SK-N-SH (cell line): ENCODE measurements around the gene KLF15. TPM values are rescaled to one million over a fixed set of nuclear protein-coding genes. Genes with fewer than 3 reads are reported as not detected.

Source experiments
- CTCF ChIA-PET: fragments of 300-600, 350-600 bp; formaldehyde crosslinking; extraction: SDS; loops from one replicate; lab custom pipeline; 2021; lab: Yijun Ruan, JAX
- POLR2A ChIA-PET: fragments of 350-600 bp; sonication (Branson Sonifier 250); formaldehyde crosslinking; extraction: SDS; loops from one replicate; lab custom pipeline; 2020; ENCODE audit warnings: antibody characterized with exemption, inconsistent platforms; lab: Yijun Ruan, JAX
- DNase-seq: peaks from one replicate; pipeline ENCODE4 v3.0.0; 2012
- H2AFZ ChIP-seq: fragments of 200-600 bp; sonication (generic); 2 replicates; pipeline ENCODE4 v1.8.1; 2016; ENCODE audit warnings: antibody characterized with exemption, mild to moderate bottlenecking, low read depth
- H3F3A ChIP-seq: fragments of 200-600 bp; sonication (generic); replicated peaks from 2 replicates; pipeline ENCODE3; 2016; ENCODE audit warnings: antibody characterized with exemption, mild to moderate bottlenecking; ENCODE audit not compliant: insufficient read depth
- H3K27ac ChIP-seq, 2 experiments: fragments of 200-500 bp in 1 of 2; fragments of 200-600 bp in 1 of 2; sonication (Bioruptor generic) in 1 of 2; sonication (generic), shearing (Covaris generic) in 1 of 2; 2 replicates each; pipeline versions ENCODE4 v1.5.1 to v1.6.1; 2014 to 2016; ENCODE audit warnings: low read depth in 2 of 2, inconsistent platforms in 1 of 2, low read length in 1 of 2, mild to moderate bottlenecking in 1 of 2, mixed read lengths in 1 of 2
- H3K27me3 ChIP-seq: fragments of 200-600 bp; sonication (generic), shearing (Covaris generic); 2 replicates; pipeline ENCODE4 v1.6.1; 2016; ENCODE audit warnings: mixed run types; ENCODE audit not compliant: insufficient read depth
- H3K36me3 ChIP-seq, 2 experiments: fragments of 200-500 bp in 1 of 2; fragments of 200-600 bp in 1 of 2; sonication (Bioruptor generic) in 1 of 2; sonication (generic) in 1 of 2; replicated peaks in 1 of 2; 2 replicates each; pipeline versions ENCODE3 to v1.5.1; 2014 to 2016; ENCODE audit warnings: low read length in 1 of 2, mild to moderate bottlenecking in 1 of 2; ENCODE audit not compliant: insufficient read depth in 2 of 2, control insufficient read depth in 1 of 2
- H3K4me1 ChIP-seq, 2 experiments: fragments of 200-500 bp in 1 of 2; fragments of 200-600 bp in 1 of 2; sonication (Bioruptor generic) in 1 of 2; sonication (generic), shearing (Covaris generic) in 1 of 2; 2 replicates each; pipeline versions ENCODE4 v1.5.1 to v1.6.1; 2014 to 2016; ENCODE audit warnings: low read depth in 1 of 2, low read length in 1 of 2, mixed run types in 1 of 2; ENCODE audit not compliant: insufficient read depth in 2 of 2, control insufficient read depth in 1 of 2
- H3K4me2 ChIP-seq: fragments of 200-600 bp; sonication (generic), shearing (Covaris generic); 2 replicates; pipeline ENCODE4 v1.6.1; 2017; ENCODE audit warnings: mixed run types
- H3K4me3 ChIP-seq, 2 experiments: fragments of 200-500 bp in 1 of 2; fragments of 200-600 bp in 1 of 2; sonication (Bioruptor generic) in 1 of 2; sonication (generic), shearing (Covaris generic) in 1 of 2; 2 replicates each; pipeline versions ENCODE4 v1.5.1 to v1.8.1; 2014 to 2016; ENCODE audit warnings: low read depth in 2 of 2, inconsistent platforms in 1 of 2, low read length in 1 of 2, mild to moderate bottlenecking in 1 of 2, mixed read lengths in 1 of 2, moderate library complexity in 1 of 2
- H3K79me2 ChIP-seq: fragments of 200-600 bp; sonication (generic); 2 replicates; pipeline ENCODE4 v1.8.1; 2017; ENCODE audit warnings: mild to moderate bottlenecking; ENCODE audit not compliant: insufficient read depth
- H3K9ac ChIP-seq: fragments of 200-600 bp; sonication (generic); 2 replicates; pipeline ENCODE4 v1.6.1; 2017; ENCODE audit warnings: mixed run types
- H3K9me2 ChIP-seq: fragments of 200-600 bp; sonication (generic); 2 replicates; pipeline ENCODE4 v1.6.1; 2017; ENCODE audit warnings: mixed run types
- H3K9me3 ChIP-seq: fragments of 200-600 bp; sonication (generic); 2 replicates; pipeline ENCODE4 v1.6.1; 2017; ENCODE audit warnings: mixed run types, mild to moderate bottlenecking, moderate library complexity
- H4K20me1 ChIP-seq: fragments of 200-600 bp; sonication (generic); 2 replicates; pipeline ENCODE4 v1.6.1; 2017; ENCODE audit warnings: mild to moderate bottlenecking, mixed run types; ENCODE audit not compliant: insufficient read depth
- GABPA ChIP-seq: IDR thresholded peaks from 2 replicates; pipeline ENCODE4 v1.4.0; 2012; ENCODE audit warnings: low read depth, mild to moderate bottlenecking
- NFIC ChIP-seq: IDR thresholded peaks from 2 replicates; pipeline ENCODE4 v1.4.0; 2012; ENCODE audit warnings: borderline replicate concordance
- RAD21 ChIP-seq: IDR thresholded peaks from 2 replicates; pipeline ENCODE4 v1.6.1; 2012; ENCODE audit warnings: mild to moderate bottlenecking, low read length
- RCOR1 ChIP-seq: fragments of 150-350 bp; IDR thresholded peaks from 2 replicates; pipeline ENCODE4 v1.6.1; 2017; ENCODE audit warnings: antibody characterized with exemption, low read length
- TAF1 ChIP-seq: IDR thresholded peaks from 2 replicates; pipeline ENCODE4 v1.6.1; 2012; ENCODE audit warnings: low read depth, mild to moderate bottlenecking, low read length, moderate library complexity, borderline replicate concordance
- TCF12 ChIP-seq: IDR thresholded peaks from 2 replicates; pipeline ENCODE4 v1.4.0; 2012
- YY1 ChIP-seq: IDR thresholded peaks from 2 replicates; pipeline ENCODE4 v1.4.0; 2012; ENCODE audit warnings: low read depth, mild to moderate bottlenecking
- WGBS: methylation state at CpG from one replicate; pipeline ENCODE4 v1.1.6; 2017; ENCODE audit warnings: low lambda C conversion rate; 5-methylcytosine and 5-hydroxymethylcytosine counted together
- polyA plus RNA-seq, 3 experiments: library from polyadenylated mRNA; depleted of rRNA; stranded (reverse); fragments of >200 nt; gene quantifications; 2 replicates each; pipeline ENCODE4 v1.2.3, GENCODE V29; 2012
- TF ChIP-seq, protein P1 (sequence below): IDR thresholded peaks from 2 replicates; pipeline ENCODE4 v1.4.0; 2012; ENCODE audit warnings: low read depth, borderline replicate concordance
- TF ChIP-seq, protein P2 (sequence below): IDR thresholded peaks from 2 replicates; pipeline ENCODE4 v1.4.0; 2012; ENCODE audit warnings: low read depth
- TF ChIP-seq, protein P3 (sequence below): fragments of 200-600 bp; sonication (generic); IDR thresholded peaks from 2 replicates; pipeline ENCODE4 v1.6.1; 2017; ENCODE audit warnings: antibody characterized with exemption, mild to moderate bottlenecking, moderate library complexity
- TF ChIP-seq, protein P4 (sequence below): IDR thresholded peaks from 2 replicates; pipeline ENCODE4 v1.4.0; 2012; ENCODE audit warnings: low read depth, borderline replicate concordance
- TF ChIP-seq, protein P5 (sequence below): IDR thresholded peaks from 2 replicates; pipeline ENCODE4; 2012

KLF15 gene
- polyA plus RNA-seq, 1 of the 3 experiments (the other 2 are of a cell fraction) = 0.28 TPM

DNA sequence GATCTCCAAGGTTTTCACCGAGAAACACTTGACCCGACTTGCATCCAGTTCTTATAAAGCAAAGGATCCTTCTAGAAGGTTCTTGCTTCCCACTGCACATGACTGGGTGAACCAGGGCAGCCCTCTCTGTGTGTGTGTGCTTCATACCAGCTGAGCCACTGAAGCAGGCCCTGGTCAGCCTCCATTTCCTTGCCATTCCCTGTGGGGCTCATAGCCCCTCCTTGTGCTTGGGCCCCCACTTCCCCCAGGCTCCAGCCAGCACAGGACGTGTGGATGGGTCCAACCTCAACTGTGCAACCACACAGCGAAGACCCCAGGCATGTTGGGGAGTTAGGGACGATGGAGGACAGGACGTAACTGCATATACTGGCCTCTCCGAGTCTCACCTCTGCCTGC lies 15.5 kb downstream of the KLF15 start:
- no peaks in the 10 kb centered on the region for H4K20me1 ChIP-seq
- H3K4me3 ChIP-seq = no peak overlapping the region
- peaks cover 0 to 10% of the 10 kb centered on the region in 2 experiments; a peak in 1 of 4 replicates for H3K4me1 ChIP-seq
- no peak overlapping the region for H3K9ac ChIP-seq
- no peak for DNase-seq
- H3F3A ChIP-seq = no peaks in the 10 kb centered on the region
- no peaks in the 10 kb centered on the region for H3K9me2 ChIP-seq
- no peaks in the 10 kb centered on the region for H3K36me3 ChIP-seq
- H3K4me2 ChIP-seq = no peak overlapping the region
- TF ChIP-seq NFIC = no peak
- TF ChIP-seq, protein P1, sequence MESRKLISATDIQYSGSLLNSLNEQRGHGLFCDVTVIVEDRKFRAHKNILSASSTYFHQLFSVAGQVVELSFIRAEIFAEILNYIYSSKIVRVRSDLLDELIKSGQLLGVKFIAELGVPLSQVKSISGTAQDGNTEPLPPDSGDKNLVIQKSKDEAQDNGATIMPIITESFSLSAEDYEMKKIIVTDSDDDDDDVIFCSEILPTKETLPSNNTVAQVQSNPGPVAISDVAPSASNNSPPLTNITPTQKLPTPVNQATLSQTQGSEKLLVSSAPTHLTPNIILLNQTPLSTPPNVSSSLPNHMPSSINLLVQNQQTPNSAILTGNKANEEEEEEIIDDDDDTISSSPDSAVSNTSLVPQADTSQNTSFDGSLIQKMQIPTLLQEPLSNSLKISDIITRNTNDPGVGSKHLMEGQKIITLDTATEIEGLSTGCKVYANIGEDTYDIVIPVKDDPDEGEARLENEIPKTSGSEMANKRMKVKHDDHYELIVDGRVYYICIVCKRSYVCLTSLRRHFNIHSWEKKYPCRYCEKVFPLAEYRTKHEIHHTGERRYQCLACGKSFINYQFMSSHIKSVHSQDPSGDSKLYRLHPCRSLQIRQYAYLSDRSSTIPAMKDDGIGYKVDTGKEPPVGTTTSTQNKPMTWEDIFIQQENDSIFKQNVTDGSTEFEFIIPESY = no peak
- TF ChIP-seq, protein P2, sequence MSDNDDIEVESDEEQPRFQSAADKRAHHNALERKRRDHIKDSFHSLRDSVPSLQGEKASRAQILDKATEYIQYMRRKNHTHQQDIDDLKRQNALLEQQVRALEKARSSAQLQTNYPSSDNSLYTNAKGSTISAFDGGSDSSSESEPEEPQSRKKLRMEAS = no peak
- no peak for TF ChIP-seq RAD21
- no peak for TF ChIP-seq TCF12
- TF ChIP-seq, protein P3, sequence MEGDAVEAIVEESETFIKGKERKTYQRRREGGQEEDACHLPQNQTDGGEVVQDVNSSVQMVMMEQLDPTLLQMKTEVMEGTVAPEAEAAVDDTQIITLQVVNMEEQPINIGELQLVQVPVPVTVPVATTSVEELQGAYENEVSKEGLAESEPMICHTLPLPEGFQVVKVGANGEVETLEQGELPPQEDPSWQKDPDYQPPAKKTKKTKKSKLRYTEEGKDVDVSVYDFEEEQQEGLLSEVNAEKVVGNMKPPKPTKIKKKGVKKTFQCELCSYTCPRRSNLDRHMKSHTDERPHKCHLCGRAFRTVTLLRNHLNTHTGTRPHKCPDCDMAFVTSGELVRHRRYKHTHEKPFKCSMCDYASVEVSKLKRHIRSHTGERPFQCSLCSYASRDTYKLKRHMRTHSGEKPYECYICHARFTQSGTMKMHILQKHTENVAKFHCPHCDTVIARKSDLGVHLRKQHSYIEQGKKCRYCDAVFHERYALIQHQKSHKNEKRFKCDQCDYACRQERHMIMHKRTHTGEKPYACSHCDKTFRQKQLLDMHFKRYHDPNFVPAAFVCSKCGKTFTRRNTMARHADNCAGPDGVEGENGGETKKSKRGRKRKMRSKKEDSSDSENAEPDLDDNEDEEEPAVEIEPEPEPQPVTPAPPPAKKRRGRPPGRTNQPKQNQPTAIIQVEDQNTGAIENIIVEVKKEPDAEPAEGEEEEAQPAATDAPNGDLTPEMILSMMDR = no peak
- TF ChIP-seq GABPA = no peak
- TF ChIP-seq YY1 = no peak
- no peak for TF ChIP-seq TAF1
- TF ChIP-seq, protein P4, sequence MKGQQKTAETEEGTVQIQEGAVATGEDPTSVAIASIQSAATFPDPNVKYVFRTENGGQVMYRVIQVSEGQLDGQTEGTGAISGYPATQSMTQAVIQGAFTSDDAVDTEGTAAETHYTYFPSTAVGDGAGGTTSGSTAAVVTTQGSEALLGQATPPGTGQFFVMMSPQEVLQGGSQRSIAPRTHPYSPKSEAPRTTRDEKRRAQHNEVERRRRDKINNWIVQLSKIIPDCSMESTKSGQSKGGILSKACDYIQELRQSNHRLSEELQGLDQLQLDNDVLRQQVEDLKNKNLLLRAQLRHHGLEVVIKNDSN = no peak
- no peak for TF ChIP-seq RCOR1
- TF ChIP-seq, protein P5, sequence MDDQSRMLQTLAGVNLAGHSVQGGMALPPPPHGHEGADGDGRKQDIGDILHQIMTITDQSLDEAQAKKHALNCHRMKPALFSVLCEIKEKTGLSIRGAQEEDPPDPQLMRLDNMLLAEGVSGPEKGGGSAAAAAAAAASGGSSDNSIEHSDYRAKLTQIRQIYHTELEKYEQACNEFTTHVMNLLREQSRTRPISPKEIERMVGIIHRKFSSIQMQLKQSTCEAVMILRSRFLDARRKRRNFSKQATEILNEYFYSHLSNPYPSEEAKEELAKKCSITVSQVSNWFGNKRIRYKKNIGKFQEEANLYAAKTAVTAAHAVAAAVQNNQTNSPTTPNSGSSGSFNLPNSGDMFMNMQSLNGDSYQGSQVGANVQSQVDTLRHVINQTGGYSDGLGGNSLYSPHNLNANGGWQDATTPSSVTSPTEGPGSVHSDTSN = no peak
- no peak overlapping the region for H2AFZ ChIP-seq
- H3K79me2 ChIP-seq = no peaks in the 10 kb centered on the region
- CTCF ChIA-PET = interaction anchor here (1.0 to 1.1 kb wide), 2 partner anchors 37 to 96 kb away, joined by 3 read pairs; no protein-coding TSS in a partner anchor
- 40% methylated on average over 5 of the region's 7 CpGs for WGBS
- POLR2A ChIA-PET = no interaction called here
- no peak overlapping the region for H3K27ac ChIP-seq
- H3K27me3 ChIP-seq = no peaks in the 10 kb centered on the region
- H3K9me3 ChIP-seq = no peaks in the 10 kb centered on the region
